ENCODE data around the gene KRTAP3-2.

Gene KRTAP3-2

DNA sequence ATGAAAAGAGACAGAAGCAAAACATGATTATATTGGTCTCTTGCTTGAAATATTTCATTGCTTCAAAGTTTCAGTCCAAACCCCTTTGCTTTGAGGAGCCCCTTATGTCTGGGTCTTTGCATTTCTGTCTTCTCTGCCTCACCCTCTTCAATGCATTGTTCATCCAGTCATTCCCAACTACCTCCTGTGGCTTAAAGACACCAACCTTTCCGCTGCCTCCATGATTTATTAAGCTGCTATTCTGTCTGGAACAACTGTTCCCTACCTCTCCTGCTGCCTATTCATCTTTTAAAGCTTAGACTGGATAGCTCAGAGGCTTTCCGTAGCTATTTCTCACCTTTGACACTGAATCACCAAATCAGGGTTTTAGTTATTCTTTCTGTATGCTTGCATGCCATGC, 2.3 kb downstream of the KRTAP3-2 start:
- TF ChIP-seq, protein P1, sequence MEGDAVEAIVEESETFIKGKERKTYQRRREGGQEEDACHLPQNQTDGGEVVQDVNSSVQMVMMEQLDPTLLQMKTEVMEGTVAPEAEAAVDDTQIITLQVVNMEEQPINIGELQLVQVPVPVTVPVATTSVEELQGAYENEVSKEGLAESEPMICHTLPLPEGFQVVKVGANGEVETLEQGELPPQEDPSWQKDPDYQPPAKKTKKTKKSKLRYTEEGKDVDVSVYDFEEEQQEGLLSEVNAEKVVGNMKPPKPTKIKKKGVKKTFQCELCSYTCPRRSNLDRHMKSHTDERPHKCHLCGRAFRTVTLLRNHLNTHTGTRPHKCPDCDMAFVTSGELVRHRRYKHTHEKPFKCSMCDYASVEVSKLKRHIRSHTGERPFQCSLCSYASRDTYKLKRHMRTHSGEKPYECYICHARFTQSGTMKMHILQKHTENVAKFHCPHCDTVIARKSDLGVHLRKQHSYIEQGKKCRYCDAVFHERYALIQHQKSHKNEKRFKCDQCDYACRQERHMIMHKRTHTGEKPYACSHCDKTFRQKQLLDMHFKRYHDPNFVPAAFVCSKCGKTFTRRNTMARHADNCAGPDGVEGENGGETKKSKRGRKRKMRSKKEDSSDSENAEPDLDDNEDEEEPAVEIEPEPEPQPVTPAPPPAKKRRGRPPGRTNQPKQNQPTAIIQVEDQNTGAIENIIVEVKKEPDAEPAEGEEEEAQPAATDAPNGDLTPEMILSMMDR (conservative IDR thresholded peaks at IDR 0.05; ENCODE audit: control insufficient read depth, insufficient read depth, low read depth, low read length): no peak
- DNase-seq (ENCODE audit: low read depth): no peak
- H3K4me3 ChIP-seq (ENCODE audit: control insufficient read depth, low read depth, low read length): no peak overlapping the region

DNA sequence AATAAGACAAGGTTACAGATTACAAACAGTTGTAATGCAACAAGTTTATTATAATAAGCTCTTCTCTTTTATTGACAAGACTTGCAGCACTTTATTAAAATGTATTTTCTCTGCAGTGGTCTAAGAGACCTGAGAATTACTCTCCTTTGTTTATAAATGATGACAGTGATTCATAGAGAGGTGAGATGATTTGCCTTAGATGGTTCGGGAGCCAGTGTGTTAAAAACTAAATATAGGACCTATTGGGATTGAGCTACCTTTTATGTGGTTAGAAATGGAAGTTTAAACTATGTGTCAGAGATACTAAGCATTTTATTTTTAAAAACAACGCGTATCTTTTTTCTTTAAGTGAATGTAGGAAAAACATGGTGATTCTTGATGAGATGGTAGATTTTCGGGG, 2.9 kb downstream of the KRTAP3-2 start:
- H3K4me3 ChIP-seq (ENCODE audit: control insufficient read depth, low read depth, low read length): no peak overlapping the region
- TF ChIP-seq, protein P1 (conservative IDR thresholded peaks at IDR 0.05; ENCODE audit: control insufficient read depth, insufficient read depth, low read depth, low read length): no peak
- DNase-seq (ENCODE audit: low read depth): no peak

DNA sequence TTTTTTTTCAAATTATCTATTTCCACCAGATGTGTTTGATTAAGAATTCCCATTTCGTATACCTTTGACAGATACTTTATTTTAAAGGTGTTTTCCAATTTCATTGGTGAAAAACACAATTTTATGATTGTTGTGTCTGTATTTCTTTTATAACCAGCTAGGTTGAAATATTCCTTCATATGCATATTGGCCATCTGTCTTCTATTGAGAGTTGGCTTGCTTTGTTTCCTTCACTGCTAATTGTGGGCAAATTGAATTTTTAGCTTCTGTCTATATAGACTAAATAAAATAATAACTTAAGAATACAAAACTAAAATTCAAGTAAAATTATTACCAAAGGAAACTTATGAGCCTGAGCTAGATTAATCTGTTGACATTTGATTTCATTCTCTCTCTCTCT, 4.6 kb downstream of the KRTAP3-2 start:
- TF ChIP-seq, protein P1 (conservative IDR thresholded peaks at IDR 0.05; ENCODE audit: control insufficient read depth, insufficient read depth, low read depth, low read length): no peak
- no peak for DNase-seq (ENCODE audit: low read depth)
- no peak overlapping the region for H3K4me3 ChIP-seq (ENCODE audit: control insufficient read depth, low read depth, low read length)

DNA sequence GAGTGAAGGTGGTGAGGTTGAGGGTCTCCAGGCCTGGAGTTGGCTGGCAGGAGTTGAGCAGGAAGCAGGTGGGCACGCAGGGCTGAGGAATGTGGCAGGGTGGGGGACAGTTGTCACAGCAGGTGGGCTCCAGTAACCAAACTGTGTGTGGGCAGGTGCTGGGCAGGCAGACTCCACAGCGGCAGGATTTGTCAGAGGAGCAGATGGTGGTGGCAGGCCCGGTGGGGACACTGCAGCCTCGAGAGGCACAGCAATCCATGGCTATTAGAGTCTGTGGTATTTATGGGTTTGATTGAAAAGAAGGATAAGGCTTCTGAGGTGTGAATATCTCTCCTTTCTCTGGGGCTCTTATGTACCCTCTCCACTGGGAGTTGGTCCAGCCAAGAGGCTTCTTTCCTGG, 5.9 kb downstream of the KRTAP3-2 start, which contains the start of gene KRTAP3-3:
Gene KRTAP3-3, minus strand, starts transcription at position 326 of the 400 bp plus-strand sequence. Its CDS starts 67 bp downstream, at position 259.
- TF ChIP-seq, protein P1 (conservative IDR thresholded peaks at IDR 0.05; ENCODE audit: control insufficient read depth, insufficient read depth, low read depth, low read length): no peak
- H3K4me3 ChIP-seq (ENCODE audit: control insufficient read depth, low read depth, low read length): no peak within 1 kb of the TSS
- DNase-seq (ENCODE audit: low read depth): no peak

- H3K4me3 ChIP-seq (ENCODE audit: control insufficient read depth, low read depth, low read length): no peak overlapping the region
- DNase-seq (ENCODE audit: low read depth): no peak
- TF ChIP-seq, protein P1 (conservative IDR thresholded peaks at IDR 0.05; ENCODE audit: control insufficient read depth, insufficient read depth, low read depth, low read length): no peak
These were observed 6.6 kb downstream of the KRTAP3-2 start for GRCh38 chr17:40993084-40993483.

GRCh38 chr17:40992666-40993065, 7.0 kb downstream of the KRTAP3-2 start:
- no peak overlapping the region for H3K4me3 ChIP-seq (ENCODE audit: control insufficient read depth, low read depth, low read length)
- TF ChIP-seq, protein P1 (conservative IDR thresholded peaks at IDR 0.05; ENCODE audit: control insufficient read depth, insufficient read depth, low read depth, low read length): no peak
- no peak for DNase-seq (ENCODE audit: low read depth)

DNA sequence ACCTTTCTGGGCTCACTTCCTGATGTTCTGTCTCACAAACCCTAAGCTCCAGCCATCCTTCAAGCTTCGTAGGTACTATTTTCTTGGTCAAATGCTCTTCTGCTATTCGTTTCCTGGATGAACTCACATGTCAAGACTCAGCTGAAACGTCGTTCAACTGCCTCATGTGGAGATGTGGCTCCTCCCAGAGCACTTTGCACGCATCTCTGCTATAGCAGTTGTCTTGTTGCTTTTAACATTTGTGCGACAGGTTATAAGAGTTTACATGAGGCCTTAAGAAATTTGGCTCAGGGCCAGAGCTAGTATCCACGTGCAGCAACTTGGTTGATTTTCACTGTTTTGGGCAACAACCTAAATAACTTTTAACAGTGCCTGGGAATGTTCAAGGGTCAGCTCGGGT, 12.8 kb downstream of the KRTAP3-2 start:
- no peak overlapping the region for H3K4me3 ChIP-seq (ENCODE audit: control insufficient read depth, low read depth, low read length)
- TF ChIP-seq, protein P1 (conservative IDR thresholded peaks at IDR 0.05; ENCODE audit: control insufficient read depth, insufficient read depth, low read depth, low read length): no peak
- DNase-seq (ENCODE audit: low read depth): no peak

Data from fibroblast of mammary gland (primary cell).